Fibroblast of skin of abdomen (primary cell): ENCODE measurements around the gene TGIF2LY. TPM values are rescaled to one million over a fixed set of nuclear protein-coding genes. Genes with fewer than 3 reads are reported as not detected.
"Not testable (repeated sequence)": the region's sequence is repeated elsewhere in the genome, so short reads cannot be mapped to it uniquely, and the experiment has no call there.

ENCODE experiments used
- DNase-seq: peaks from one replicate; pipeline ENCODE4 v3.0.0-alpha.2; 2013
- polyA plus RNA-seq, 2 experiments: library from polyadenylated mRNA; unstranded; fragments of 120-200 nt; gene quantifications; one replicate each; pipeline ENCODE4 v1.2.1, GENCODE V29; 2013; ENCODE audit not compliant: insufficient read length in 2 of 2

The TGIF2LY gene
- not detected for polyA plus RNA-seq (2013, experiment 1 of 2; ENCODE audit: insufficient read length)
- not detected for polyA plus RNA-seq (2013, experiment 2 of 2; ENCODE audit: insufficient read length)

GRCh38 chrY:3578767-3579166 lies at the start of gene TGIF2LY:
Gene TGIF2LY, plus strand, starts transcription at chrY:3579067. Its CDS starts 178 bp downstream, at chrY:3579245.
- DNase-seq, result not testable (repeated sequence)
